ENCODE results near the gene ITGAL. TPM values are rescaled to one million over a fixed set of nuclear protein-coding genes. Genes with fewer than 3 reads are reported as not detected.
"Not testable (repeated sequence)": the region's sequence is repeated elsewhere in the genome, so short reads cannot be mapped to it uniquely, and the experiment has no call there.

The ITGAL gene
- polyA plus RNA-seq, 1 donor: 3.8 TPM

DNA sequence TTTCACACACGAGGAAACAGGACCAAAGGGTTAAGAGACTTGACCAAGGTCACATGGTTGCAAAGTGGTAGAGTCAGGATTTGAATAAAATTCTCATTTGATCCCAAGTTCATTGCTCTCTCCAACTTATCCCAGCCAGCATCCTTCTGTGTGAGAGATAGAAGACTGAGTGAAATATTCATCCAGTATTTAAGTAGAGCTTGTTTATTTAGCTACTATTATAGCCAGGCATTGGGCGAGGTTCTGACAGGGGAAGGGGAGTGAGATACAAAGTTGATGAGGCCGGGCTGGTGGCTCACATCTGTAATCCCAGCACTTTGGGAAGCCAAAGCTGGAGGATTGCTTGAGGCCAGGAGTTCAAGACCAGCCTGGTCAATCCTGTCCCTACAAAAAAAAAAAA lies 4.4 kb downstream of the ITGAL start:
- peaks cover 6% of the 10 kb centered on the region for H3K4me1 ChIP-seq (ENCODE audit: control insufficient read depth, insufficient read depth, low read length)
- no CpG with 5 or more reads among the region's 3 CpGs for WGBS (ENCODE audit: insufficient coverage, low lambda C conversion rate)
- H3K36me3 ChIP-seq (ENCODE audit: control insufficient read depth, insufficient read depth, low read length): no peaks in the 10 kb centered on the region

DNA sequence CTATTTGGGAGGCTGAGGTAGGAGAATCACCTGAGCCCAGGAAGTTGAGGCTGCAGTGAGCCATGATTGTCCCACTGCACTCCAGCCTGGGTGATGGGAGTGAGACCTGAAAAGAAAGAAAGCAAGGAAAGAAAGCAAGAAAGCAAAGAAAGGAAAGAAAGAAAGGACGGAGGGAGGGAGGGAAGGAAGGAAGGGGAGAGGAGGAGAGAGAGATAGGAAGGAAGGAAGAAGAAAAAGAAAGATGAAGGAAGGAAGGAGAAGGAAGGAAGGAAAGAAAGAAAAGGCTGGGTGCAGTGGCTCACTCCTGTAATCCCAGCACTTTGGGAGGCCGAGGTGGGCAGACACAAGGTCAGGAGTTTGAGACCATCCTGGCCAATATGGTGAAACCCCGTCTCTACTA lies 5.2 kb downstream of the ITGAL start:
- not testable (repeated sequence) for H3K4me1 ChIP-seq (ENCODE audit: control insufficient read depth, insufficient read depth, low read length); DNase-seq; H3K27ac ChIP-seq (ENCODE audit: low read length); H3K9me3 ChIP-seq (ENCODE audit: control insufficient read depth, low read depth, low read length); H3K36me3 ChIP-seq (ENCODE audit: control insufficient read depth, insufficient read depth, low read length); H3K4me3 ChIP-seq (ENCODE audit: low read length)
- WGBS (ENCODE audit: insufficient coverage, low lambda C conversion rate): 95% methylated on average over 1 of the region's 3 CpGs
- H3K27me3 ChIP-seq (ENCODE audit: control insufficient read depth, insufficient read depth, low read length): peaks cover 19% of the 10 kb centered on the region

More for the DNA sequence above, 4.4 kb downstream of the ITGAL start:
- peaks cover 4% of the 10 kb centered on the region for H3K9me3 ChIP-seq (ENCODE audit: control insufficient read depth, low read depth, low read length)
- no peak overlapping the region for H3K27ac ChIP-seq (ENCODE audit: low read length)
- DNase-seq: no peak
- H3K4me3 ChIP-seq (ENCODE audit: low read length): no peak overlapping the region
- H3K27me3 ChIP-seq (ENCODE audit: control insufficient read depth, insufficient read depth, low read length): peaks cover 19% of the 10 kb centered on the region

DNA sequence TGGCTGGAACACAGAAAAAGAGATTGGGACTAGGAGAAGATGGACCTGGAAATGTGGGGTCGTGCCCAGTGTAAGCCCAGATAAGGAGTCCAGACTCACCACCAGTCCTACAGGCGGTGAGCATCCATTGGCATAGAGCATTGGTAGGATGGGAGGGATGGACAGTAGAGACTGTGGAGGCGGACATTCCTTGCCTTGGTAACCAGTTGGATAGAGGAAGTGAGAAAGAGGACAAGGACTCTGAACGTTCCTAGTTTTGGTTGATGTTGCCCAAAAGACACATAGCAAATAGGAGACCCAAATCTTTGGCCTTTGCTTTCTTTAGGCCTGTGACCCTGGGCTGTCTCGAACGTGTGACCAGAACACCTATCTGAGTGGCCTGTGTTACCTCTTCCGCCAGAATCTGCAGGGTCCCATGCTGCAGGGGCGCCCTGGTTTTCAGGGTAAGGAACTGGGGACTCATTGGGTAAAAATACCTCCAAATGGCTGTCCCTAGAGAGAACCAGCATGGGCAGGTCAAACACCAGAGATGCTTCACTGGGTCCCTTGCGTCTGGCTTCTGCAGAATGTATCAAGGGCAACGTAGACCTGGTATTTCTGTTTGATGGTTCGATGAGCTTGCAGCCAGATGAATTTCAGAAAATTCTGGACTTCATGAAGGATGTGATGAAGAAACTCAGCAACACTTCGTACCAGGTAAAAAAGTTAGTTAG lies 6.4 kb downstream of the ITGAL start:
- H3K27ac ChIP-seq (ENCODE audit: low read length): no peak overlapping the region
- no peak for DNase-seq
- no peaks in the 10 kb centered on the region for H3K4me1 ChIP-seq (ENCODE audit: control insufficient read depth, insufficient read depth, low read length)
- no peaks in the 10 kb centered on the region for H3K36me3 ChIP-seq (ENCODE audit: control insufficient read depth, insufficient read depth, low read length)
- WGBS (ENCODE audit: insufficient coverage, low lambda C conversion rate): 86% methylated on average over 1 of the region's 12 CpGs
- H3K9me3 ChIP-seq (ENCODE audit: control insufficient read depth, low read depth, low read length): peaks cover 4% of the 10 kb centered on the region
- no peak overlapping the region for H3K4me3 ChIP-seq (ENCODE audit: low read length)
- peaks cover 11% of the 10 kb centered on the region for H3K27me3 ChIP-seq (ENCODE audit: control insufficient read depth, insufficient read depth, low read length)

DNA sequence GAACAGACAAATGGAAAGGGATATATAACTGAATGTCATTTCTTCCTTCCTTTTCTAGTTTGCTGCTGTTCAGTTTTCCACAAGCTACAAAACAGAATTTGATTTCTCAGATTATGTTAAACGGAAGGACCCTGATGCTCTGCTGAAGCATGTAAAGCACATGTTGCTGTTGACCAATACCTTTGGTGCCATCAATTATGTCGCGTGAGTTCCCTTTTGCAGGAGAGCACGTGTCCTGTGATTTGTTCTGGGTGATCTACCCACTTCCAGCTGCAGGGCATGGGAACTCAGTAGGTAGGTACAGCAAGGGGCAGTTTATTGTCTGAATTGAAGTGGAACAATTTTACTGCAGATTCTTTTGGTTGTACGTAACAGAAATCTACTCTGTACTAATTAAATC lies 8.8 kb downstream of the ITGAL start:
- no peak for DNase-seq
- Histone ChIP-seq H3K27ac (ENCODE audit: low read length) (no peak overlapping the region), H3K9me3 (ENCODE audit: control insufficient read depth, low read depth, low read length) (no peaks in the 10 kb centered on the region), H3K4me3 (ENCODE audit: low read length) (no peak overlapping the region), H3K4me1 (ENCODE audit: control insufficient read depth, insufficient read depth, low read length) (no peaks in the 10 kb centered on the region), H3K36me3 (ENCODE audit: control insufficient read depth, insufficient read depth, low read length) (no peaks in the 10 kb centered on the region), H3K27me3 (ENCODE audit: control insufficient read depth, insufficient read depth, low read length) (no peaks in the 10 kb centered on the region)
- WGBS (ENCODE audit: insufficient coverage, low lambda C conversion rate): 100% methylated on average over 1 of the region's 5 CpGs

DNA sequence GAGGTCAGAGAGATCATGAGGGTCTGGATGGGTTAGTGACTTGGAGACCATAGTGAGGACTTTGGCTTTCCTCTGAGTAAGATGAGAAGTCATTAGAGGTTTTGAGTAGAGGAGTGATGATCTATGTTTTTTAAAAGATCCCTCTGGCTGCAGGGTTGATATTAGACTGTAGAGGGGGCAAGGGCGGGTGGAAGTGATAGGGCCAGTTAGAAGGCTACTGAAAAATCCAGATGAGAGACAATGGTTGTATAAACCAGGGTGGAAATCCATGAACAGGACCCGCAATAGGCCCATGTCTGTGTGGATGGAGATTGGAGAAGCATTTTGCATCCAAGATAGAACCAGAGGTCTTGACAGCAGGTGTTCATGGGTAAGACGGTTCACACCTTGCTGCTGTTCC lies 9.8 kb downstream of the ITGAL start:
- no peaks in the 10 kb centered on the region for H3K9me3 ChIP-seq (ENCODE audit: control insufficient read depth, low read depth, low read length)
- H3K27ac ChIP-seq (ENCODE audit: low read length): no peak overlapping the region
- H3K4me1 ChIP-seq (ENCODE audit: control insufficient read depth, insufficient read depth, low read length): no peaks in the 10 kb centered on the region
- H3K36me3 ChIP-seq (ENCODE audit: control insufficient read depth, insufficient read depth, low read length): no peaks in the 10 kb centered on the region
- no peak for DNase-seq
- WGBS (ENCODE audit: insufficient coverage, low lambda C conversion rate): 100% methylated on average over 1 of the region's 3 CpGs
- H3K27me3 ChIP-seq (ENCODE audit: control insufficient read depth, insufficient read depth, low read length): no peaks in the 10 kb centered on the region
- no peak overlapping the region for H3K4me3 ChIP-seq (ENCODE audit: low read length)

DNA sequence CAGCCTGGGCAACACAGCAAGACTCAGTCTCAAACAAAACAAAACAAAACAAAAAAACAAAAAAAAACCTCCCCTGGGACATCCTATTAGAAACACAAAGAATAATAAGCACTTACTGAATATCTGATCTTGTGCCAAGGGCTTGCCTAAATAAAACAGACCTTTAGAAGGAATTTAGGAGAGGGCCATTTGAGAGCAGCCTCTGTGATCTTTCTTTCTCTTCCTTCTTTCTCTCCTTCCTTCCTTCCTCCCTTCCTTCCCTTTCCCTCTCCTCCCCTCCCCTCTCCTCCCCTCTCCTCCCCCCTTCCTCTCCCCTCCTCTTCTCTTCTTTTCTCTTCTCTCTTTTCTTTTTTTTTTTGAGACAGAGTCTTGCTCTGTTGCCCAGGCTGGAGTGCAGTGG lies 12.3 kb downstream of the ITGAL start:
- H3K27me3 ChIP-seq (ENCODE audit: control insufficient read depth, insufficient read depth, low read length): no peaks in the 10 kb centered on the region
- H3K9me3 ChIP-seq (ENCODE audit: control insufficient read depth, low read depth, low read length): no peaks in the 10 kb centered on the region
- no peak overlapping the region for H3K27ac ChIP-seq (ENCODE audit: low read length)
- H3K4me3 ChIP-seq (ENCODE audit: low read length): no peak overlapping the region
- H3K4me1 ChIP-seq (ENCODE audit: control insufficient read depth, insufficient read depth, low read length): no peaks in the 10 kb centered on the region
- no peak for DNase-seq
- no peaks in the 10 kb centered on the region for H3K36me3 ChIP-seq (ENCODE audit: control insufficient read depth, insufficient read depth, low read length)

DNA sequence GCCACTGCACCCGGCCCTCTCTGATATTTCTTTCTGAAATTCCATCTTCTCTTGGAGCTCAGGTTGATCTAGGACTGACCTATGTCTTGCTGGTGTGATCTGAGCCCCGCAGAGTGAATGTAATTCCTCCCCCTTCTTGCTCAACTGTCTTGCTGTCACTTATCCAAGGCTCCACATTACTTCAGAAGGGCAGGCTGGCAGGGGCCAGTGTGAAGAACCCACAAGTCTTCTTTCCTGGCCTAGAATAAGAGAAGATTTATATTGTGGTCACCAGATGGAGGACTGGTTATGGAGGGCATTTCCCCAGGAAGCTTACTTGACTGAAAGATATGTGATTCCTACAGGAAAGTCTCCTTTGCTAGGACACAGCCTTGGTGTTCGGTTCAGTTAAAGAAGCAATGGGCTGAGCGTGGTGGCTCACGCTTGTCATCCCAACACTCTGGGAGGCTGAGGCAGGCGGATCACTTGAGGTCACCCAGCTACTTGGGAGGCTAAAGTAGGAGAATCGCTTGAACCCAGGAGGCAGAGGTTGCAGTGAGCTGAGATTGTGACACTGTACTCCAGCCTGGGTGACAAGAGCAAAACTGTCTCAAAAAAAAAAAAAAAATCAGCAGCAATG lies 13.4 kb downstream of the ITGAL start:
- H3K4me1 ChIP-seq (ENCODE audit: control insufficient read depth, insufficient read depth, low read length): no peaks in the 10 kb centered on the region
- no peaks in the 10 kb centered on the region for H3K27me3 ChIP-seq (ENCODE audit: control insufficient read depth, insufficient read depth, low read length)
- H3K9me3 ChIP-seq (ENCODE audit: control insufficient read depth, low read depth, low read length): no peaks in the 10 kb centered on the region
- H3K4me3 ChIP-seq (ENCODE audit: low read length): no peak overlapping the region
- no peaks in the 10 kb centered on the region for H3K36me3 ChIP-seq (ENCODE audit: control insufficient read depth, insufficient read depth, low read length)
- no peak overlapping the region for H3K27ac ChIP-seq (ENCODE audit: low read length)
- DNase-seq: no peak
- no CpG with 5 or more reads among the region's 7 CpGs for WGBS (ENCODE audit: insufficient coverage, low lambda C conversion rate)

DNA sequence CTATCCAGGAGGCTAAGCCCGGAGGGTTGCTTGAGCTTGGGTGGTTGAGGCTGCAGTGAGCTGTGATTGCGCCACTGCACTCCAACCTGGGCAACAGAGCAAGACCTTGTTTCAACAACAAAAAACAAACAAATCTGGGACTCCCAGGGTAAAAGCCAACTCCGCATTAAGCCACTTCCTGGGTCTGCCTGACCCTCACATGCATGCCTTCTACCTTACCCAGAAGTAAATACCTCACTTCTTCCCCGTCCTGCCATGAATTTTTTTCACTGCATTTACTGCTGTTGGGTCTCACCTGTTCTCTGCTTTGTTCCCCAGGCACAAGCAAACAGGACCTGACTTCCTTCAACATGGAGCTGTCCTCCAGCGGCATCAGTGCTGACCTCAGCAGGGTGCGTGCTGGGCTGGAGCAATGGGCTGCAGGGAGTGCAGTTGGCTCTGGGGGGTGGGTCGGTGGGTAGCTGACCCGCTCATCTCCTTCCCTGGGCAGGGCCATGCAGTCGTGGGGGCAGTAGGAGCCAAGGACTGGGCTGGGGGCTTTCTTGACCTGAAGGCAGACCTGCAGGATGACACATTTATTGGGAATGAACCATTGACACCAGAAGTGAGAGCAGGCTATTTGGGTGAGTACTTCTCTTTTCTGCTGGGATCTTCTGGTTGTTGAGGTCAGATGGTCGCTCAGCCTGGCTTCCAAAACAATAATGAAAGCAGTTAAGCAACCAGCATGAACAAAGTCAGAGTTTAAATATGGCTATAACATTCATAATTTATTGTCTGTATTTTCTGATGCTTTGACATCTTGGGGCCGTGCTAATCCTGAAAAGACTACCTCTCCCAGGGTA lies 16.4 kb downstream of the ITGAL start:
- H3K27ac ChIP-seq (ENCODE audit: low read length): no peak overlapping the region
- no peaks in the 10 kb centered on the region for H3K27me3 ChIP-seq (ENCODE audit: control insufficient read depth, insufficient read depth, low read length)
- no peak for DNase-seq
- H3K4me3 ChIP-seq (ENCODE audit: low read length): no peak overlapping the region
- no CpG with 5 or more reads among the region's 11 CpGs for WGBS (ENCODE audit: insufficient coverage, low lambda C conversion rate)
- no peaks in the 10 kb centered on the region for H3K36me3 ChIP-seq (ENCODE audit: control insufficient read depth, insufficient read depth, low read length)
- H3K4me1 ChIP-seq (ENCODE audit: control insufficient read depth, insufficient read depth, low read length): no peaks in the 10 kb centered on the region
- no peaks in the 10 kb centered on the region for H3K9me3 ChIP-seq (ENCODE audit: control insufficient read depth, low read depth, low read length)

DNA sequence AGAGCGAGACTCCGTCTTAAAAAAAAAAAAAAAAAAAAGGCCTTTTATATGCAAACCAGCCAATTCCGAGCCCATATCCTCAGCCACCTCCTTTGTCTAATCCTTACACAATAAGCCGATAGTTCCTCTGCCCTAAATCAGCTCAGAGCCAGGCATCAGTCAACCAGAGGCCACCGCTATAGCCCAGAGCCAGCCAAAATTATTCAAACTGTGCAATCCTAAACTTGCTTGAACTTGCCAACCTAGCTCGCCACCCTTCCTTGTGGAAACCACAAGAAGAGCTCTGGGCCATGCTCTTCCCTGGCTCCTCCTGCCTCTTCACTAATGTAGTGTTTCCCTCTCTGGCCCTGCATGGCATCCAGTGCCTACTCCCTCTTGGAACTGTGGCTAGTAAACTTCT lies 17.7 kb downstream of the ITGAL start:
- no peak for DNase-seq
- no peaks in the 10 kb centered on the region for H3K9me3 ChIP-seq (ENCODE audit: control insufficient read depth, low read depth, low read length)
- no peak overlapping the region for H3K4me3 ChIP-seq (ENCODE audit: low read length)
- no peaks in the 10 kb centered on the region for H3K36me3 ChIP-seq (ENCODE audit: control insufficient read depth, insufficient read depth, low read length)
- no CpG with 5 or more reads among the region's 6 CpGs for WGBS (ENCODE audit: insufficient coverage, low lambda C conversion rate)
- H3K27me3 ChIP-seq (ENCODE audit: control insufficient read depth, insufficient read depth, low read length): no peaks in the 10 kb centered on the region
- no peaks in the 10 kb centered on the region for H3K4me1 ChIP-seq (ENCODE audit: control insufficient read depth, insufficient read depth, low read length)
- no peak overlapping the region for H3K27ac ChIP-seq (ENCODE audit: low read length)

DNA sequence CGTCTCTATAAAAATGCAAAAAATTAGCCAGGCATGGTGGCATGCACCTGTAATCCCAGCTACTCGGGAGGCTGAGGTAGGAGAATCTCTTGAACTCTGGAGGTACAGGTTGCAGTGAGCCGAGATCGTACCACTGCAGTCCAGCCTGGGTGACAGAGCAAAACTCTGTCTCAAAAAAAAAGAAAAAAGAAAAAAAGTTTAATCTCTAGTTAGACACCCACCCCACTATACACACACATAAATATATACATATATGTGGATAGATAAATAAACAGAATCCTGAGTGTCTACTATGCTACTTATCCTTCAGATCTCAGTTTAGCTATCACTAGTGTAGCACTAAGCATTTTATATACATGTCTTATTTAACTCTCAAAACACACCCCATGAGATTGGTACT lies 18.7 kb downstream of the ITGAL start:
- H3K27ac ChIP-seq (ENCODE audit: low read length): no peak overlapping the region
- 90% methylated on average over 2 of the region's 4 CpGs for WGBS (ENCODE audit: insufficient coverage, low lambda C conversion rate)
- no peaks in the 10 kb centered on the region for H3K9me3 ChIP-seq (ENCODE audit: control insufficient read depth, low read depth, low read length)
- H3K4me1 ChIP-seq (ENCODE audit: control insufficient read depth, insufficient read depth, low read length): no peaks in the 10 kb centered on the region
- DNase-seq: no peak
- H3K36me3 ChIP-seq (ENCODE audit: control insufficient read depth, insufficient read depth, low read length): no peaks in the 10 kb centered on the region
- no peaks in the 10 kb centered on the region for H3K27me3 ChIP-seq (ENCODE audit: control insufficient read depth, insufficient read depth, low read length)
- no peak overlapping the region for H3K4me3 ChIP-seq (ENCODE audit: low read length)

All from large intestine (tissue), 3 donors.